Measurements from ENCODE around the gene SFXN5.
"Not testable (repeated sequence)": the region's sequence is repeated elsewhere in the genome, so short reads cannot be mapped to it uniquely, and the experiment has no call there.

The SFXN5 gene

GRCh38 chr2:73077424-73077795, 5.9 kb upstream of the SFXN5 start:
- DNase-seq (ENCODE audit: low spot score) = no peak

DNA sequence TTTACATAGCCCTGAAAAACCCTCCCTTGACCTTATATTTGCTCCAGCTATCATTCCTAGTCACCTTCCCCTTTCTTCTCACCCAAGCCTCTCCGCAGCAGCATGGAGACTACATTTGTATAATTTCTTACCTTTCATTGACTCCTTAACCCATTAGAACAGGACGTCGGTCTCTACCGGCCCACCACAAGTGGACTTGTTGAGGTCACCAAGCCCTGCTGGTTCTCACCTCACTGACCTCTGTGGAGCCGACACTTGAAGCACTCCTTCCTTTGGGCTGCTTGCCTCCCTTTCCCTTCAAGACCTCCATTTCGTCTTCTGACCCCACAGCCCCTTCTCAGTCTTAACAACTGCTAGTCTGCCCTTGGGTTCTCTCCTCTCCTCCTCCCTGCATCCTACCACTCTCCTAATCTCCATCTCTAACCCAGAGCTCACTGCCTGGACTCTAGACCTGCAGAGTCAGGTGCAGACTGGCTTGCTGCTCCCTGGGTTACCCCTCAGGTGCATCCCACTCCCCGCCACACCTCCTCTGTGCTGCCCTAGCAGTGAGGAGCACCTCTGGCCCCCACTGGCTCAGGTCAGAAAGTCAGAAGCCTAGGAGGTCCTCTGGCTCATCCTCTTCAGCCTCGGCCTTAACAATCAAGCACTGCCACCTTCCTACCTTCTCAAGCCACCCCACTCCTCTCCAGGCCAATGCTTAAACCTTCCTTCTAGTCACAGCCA, 5.3 kb upstream of the SFXN5 start:
- DNase-seq (ENCODE audit: low spot score) = no peak

DNA sequence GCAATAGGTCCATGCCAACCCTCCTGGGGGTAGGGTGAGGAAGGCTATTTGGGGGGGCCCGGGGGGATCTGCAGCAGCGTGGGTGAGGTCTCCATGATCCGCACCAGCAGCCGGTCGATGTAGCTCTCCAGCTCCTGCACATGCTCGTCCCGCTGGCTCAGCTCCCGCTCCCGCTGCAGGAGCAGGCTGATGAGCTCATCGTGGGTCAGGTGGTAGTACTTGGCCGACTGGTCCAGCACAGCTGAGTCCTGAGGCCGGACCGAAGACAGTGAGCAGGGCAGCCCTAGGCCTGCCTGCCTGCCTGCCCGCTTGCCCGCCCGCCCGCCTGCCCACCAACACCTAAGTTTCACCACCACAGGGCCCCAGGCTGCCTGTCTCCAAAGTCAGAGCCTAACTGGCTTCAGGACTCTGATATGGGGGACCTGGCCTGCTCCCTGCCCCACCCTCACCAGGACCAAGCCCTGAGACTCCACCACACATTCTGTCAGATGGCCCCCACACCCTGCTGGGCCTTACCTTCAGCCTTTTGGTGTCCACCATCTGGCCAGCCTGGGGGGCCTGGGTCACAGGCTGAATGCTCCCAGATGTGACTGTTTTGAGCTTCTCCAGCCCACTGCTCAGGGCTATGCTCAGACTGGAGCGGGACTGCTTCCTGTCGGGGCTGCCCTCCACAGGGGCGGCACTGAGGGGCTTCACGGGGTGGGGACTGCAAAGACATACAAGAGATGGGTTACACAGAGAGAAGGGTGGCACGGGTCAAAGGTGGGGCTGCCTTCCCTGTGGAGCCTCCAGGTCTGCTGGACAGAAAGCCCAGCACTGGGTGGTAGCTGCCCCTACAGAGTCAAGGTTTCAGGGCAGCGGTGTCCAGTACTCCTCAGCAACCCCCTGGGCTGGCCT, 4.2 kb upstream of the SFXN5 start:
- DNase-seq (ENCODE audit: low spot score) = no peak

DNA sequence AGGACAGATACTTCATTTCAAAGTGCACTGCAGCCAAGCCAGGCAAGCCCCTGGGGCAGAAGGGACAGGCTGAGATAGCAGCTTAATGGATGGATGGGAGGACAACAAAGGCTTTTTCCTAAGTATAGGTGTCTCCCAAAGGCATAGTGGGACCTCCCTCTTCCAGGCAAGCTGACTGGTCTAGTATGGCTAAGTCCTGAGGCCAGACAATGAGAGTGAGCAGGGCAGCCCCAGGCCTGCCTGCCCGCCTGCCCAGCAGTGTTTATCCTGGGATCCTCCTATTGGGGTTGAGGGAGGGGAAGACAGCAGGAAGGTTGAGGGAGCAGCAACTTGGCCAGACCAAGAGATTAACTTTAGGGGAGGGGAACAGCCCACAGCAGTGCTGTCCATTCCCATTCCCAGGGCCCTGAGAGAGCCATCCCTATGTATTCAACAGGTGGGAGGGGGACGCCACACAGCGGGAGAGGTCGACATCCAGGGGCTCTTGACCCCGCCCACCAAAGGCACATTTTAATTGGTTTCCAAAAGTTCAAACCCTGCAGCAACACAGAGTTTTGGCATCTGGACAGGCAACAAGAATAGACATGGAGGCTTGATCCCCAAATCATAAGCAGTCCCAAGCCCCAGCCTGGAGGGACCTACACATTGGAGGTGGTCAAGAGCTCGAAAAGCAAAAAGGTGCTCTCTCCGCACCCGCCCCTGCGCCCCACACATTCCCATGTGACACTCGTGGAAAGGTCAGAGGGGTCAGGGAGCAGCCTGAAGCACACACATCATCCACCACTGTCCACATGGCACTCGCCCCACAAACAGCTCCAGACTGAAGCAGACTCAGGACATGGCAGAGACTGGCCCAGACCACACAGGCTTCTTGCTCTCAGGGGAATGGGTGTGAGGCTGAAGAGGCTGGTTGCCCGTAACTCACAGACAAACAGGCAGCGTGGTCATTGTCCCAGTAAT, 2.9 kb upstream of the SFXN5 start:
- no peak for DNase-seq (ENCODE audit: low spot score)

DNA sequence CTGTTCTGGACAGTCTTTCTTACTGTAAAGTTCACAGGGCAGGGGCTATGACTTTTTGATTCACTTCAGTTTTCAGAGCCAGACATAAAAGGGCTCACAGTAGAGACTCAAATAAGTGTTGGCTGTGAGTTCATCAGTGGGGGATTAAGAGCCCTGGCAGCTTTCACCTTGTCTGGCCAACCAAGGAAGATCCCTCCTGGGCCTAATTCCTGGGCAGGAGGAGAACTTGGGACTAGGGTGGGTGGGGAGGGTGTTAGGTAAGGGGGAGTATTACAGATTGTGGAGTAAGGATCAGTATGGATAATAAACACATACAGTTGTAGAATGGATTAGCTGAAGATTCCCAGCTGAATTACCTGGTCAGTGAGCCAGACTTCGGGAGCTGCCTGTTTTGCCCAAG, 904 bp upstream of the SFXN5 start:
- no peak for DNase-seq (ENCODE audit: low spot score)

DNA sequence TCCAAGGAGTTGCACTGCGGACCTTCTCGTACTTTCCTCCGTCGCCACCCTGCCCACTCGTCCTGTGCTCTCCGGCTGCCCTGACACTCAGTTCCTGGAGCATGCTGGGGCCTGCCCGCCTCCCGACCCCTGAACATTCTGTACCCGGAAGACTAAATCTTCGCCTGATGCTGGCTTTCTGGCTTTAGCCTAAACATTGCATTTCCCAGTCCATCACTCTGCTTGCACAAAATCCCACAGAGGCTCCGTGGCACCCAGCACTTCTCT, 550 bp upstream of the SFXN5 start:
- DNase-seq (ENCODE audit: low spot score) = peak; percentile 4

DNA sequence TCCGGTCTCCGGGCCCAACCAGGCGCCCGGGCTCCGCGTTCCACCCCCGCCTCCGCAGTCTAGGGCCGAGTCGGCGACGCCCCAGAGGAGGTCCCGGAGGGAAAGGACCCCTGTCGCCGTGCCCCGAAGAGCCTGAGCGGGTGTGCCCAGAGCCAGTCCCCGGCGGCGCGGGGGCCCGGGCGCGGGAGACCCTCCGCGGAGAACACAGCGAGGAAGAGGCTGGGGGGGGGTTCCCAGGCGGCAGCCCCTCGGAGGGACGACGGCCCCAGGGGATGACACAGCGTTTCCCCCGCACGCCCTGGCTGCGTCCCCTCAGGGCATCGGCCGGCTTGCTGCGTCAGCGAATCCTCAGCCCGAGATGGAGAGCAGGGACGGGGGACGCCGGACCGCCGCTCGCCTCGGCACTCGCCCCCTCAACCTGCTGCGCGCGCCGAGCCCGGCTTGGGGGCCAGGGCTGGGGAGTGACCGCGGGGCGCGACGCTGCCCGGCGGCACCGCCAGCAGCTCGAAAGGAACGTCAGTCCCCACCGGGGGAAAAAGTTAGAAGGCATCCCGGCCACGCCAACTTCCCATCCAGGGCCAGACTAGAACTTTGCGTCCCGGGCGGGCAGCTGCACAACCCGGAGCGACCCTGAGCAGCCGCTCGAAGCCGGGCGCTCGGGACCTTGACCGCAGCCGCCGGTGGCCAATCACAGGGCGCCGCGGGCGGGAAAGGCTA, 711 bp downstream of the SFXN5 start:
- DNase-seq (ENCODE audit: low spot score) = no peak

GRCh38 chr2:73069855-73070642, 1.5 kb downstream of the SFXN5 start:
- DNase-seq (ENCODE audit: low spot score) = no peak

DNA sequence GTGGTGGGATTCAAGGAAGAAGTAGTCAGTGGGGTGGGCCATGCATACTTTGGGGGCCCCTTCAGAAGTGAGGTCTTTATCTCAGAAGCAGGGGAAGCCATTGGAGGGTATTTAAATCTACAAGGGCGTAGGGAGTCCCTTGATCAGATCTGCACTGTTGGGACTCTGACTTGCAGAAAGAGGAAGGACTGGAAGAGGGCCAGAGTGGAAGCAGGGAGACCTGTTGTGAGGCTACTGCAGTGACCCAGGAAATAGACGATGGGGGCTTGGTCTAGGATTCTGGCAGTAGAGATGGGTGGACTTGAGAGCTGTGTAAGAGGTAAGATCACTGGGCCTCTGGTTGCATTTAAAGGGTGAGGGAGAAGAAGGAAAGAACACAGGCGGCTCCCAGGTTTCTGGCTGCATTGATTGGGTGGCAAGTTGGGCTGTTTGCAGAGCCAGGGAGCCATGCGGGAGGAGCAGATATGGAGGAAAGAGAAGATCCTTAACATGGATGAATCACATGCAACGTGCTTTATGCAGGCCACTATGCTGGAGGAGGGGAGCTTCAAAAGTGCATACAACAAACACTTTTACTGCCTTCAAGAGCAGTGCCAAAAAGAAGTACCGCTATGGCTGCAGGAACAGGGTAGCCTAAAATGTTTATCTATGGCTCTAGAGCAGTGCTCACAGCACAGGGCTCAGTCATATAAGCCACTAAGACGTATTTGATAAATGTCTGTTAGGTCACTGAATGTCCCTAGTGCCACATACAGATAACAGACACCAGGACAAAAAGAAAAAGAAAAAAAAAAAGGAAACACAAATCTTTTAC, 2.3 kb downstream of the SFXN5 start:
- no peak for DNase-seq (ENCODE audit: low spot score)

DNA sequence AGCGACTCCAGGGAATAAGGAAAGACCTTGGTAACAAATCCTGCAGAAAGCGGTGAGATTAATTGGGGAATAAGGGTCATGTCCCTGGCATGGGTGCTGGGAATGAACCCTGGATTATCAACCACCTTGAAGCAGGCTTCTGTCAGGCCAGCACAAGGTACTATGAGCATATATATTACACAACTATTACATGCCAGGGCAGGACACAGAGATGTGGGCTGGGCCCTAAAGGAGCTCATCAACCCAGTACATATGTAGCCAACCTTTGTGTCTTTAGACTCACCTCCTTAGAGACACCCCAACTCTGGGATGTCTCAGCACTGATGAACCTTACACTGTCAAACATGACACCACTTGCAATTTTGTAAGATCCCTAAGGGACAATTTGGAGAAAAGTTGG, 3.4 kb downstream of the SFXN5 start:
- no peak for DNase-seq (ENCODE audit: low spot score)

DNA sequence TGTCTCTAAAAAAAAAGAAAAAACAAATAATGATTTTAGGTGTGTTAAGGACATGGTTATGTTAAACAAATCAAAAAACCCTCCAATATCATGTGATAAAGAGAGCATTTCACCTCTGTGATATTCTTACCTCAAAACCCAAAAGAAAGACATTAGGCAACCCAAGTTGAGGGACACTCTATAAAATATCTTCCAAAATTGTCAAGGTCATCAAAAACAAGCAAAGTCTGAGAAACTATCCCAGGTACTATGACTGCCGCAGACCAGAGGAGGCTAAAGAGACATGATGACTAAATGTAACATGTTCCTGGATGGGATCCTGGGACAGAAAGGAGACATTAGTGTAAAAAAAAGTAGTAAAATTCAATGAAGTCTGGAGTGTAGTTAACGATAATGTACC, 4.5 kb downstream of the SFXN5 start:
- no peak for DNase-seq (ENCODE audit: low spot score)

GRCh38 chr2:73065070-73065469, 6.4 kb downstream of the SFXN5 start:
- not testable (repeated sequence) for DNase-seq (ENCODE audit: low spot score)

DNA sequence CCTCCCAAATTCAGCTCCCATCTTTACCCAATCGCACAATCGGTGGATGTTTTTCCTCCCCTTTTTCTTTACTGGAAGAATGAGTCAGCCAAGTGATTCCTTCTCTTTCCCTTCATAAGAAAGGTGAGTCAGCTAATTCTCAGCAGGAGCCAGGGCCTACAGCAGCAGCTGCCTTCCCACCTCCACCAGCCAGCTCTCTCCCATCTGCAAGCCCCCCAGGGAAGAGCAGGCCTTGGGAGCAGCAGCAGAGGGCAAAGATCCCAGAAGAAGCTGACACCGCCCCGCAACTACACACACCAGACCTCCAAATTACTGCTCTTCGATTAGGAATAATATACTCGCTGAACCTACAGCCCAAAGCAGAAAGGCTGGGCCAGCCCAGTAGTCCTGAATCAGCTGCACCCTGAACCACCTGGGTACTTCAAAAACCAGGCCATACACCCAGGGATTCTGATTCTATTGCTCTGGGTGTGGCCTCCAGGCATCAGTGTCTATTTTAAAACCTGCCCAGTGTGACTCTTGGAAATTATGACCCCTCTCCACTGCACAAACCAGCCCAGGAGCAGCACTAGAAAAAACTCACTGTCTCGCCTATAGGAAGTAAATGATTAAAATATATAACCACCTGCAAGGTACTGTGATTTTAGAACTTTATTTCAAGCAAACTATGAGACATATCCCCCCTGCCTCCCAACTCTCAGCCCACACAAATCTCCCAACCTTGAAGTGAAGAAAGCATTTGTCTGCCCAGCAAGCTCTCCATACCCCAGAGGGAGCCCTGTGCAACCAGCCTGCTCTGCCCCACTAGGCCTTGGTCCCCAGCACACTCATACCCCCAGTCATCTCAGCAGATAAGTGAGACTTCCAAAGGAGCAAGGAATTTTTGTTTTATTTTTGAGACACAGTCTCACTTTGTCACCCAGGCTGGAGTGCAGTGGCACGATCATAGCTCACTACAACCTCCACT, 7.3 kb downstream of the SFXN5 start:
- DNase-seq (ENCODE audit: low spot score) = no peak

- no peak for DNase-seq (ENCODE audit: low spot score)
Observed at GRCh38 chr2:73063472-73063871, 8.0 kb downstream of the SFXN5 start.

DNA sequence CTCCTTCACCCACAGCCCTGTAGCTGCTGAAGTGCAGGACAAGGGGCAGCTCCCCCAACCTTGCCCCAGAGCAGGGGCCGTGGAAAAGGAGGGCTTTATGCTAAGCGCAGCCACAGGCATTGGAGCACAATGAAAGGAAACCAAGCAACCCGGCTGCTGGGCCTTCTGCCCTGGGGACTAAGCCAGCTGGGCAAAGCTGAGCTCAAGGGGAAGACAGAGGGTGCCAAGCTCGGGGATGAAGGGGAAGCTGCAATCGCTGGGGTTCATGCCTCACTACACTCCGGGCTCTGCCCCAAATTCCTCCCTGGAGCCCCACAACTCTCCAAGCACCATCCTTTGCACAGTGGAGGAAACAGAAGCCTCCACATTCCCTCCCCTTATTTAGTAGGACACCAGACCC, 12.4 kb downstream of the SFXN5 start:
- no peak for DNase-seq (ENCODE audit: low spot score)

DNA sequence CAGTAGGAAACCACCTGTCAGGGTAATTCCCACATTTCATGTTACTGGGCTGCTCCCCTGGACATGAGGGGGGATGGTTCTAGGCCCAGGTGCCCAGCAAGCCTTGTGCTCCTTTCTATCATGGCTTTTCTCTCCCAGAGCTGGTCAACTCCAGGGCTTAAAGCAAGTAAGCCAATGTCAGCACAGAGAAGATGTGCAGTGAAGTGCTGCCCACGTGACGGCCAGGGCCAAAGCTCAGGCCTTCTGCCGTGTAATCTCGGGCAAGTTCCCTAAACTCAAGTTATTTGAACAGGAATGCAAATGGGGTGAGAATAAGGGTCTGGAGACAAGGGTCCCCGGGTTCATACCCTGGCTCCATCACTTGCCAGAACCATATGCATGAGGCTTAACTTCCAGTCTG, 16.5 kb downstream of the SFXN5 start:
- no peak for DNase-seq (ENCODE audit: low spot score)

- no peak for DNase-seq (ENCODE audit: low spot score)
Observed at GRCh38 chr2:73053316-73054114, 18.0 kb downstream of the SFXN5 start.

- DNase-seq (ENCODE audit: low spot score) = no peak
Observed at GRCh38 chr2:73050121-73050545, 21.4 kb downstream of the SFXN5 start.
